ENCODE measurements around the gene MDC1.
"Not testable (repeated sequence)": the region's sequence is repeated elsewhere in the genome, so short reads cannot be mapped to it uniquely, and the experiment has no call there.

MDC1 gene

DNA sequence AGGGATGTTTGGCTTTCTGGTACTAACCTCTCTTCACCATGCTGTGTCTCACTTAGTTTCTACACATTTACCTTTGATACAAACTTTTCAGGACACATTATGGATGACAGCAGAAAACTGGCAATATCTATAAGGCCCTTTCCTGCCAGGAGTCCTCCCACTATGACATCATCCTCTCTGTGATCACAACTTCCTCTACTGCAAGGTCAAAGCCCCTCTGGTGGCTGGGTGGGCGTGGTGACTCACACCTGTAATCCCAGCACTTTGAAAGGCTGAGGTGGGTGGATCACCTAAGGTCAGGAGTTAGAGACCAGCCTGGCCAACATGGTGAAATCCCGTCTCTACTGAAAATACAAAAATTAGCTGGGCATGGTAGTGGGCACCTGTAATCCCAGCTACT is 50.8 kb downstream of the MDC1 start:
- H3K4me3 ChIP-seq (ENCODE audit: low read depth, low read length); H3K9me3 ChIP-seq (ENCODE audit: control insufficient read depth, insufficient read depth, low read depth, low read length); H3K27ac ChIP-seq (ENCODE audit: extremely low read depth, low read depth, low read length); H3K4me1 ChIP-seq (ENCODE audit: control insufficient read depth, insufficient read depth, low read length): not testable (repeated sequence)
- peak; percentile 54; the same call in 1 of the 2 replicates for TF ChIP-seq ZNF366 (tag by site-specific recombination; conservative IDR thresholded peaks at IDR 0.05)
- peak; percentile 70 for TF ChIP-seq SCRT2 (tag by site-specific recombination; IDR thresholded peaks at IDR 0.05)
- peak; percentile 91 for TF ChIP-seq ATF2 (tag by site-specific recombination; IDR thresholded peaks at IDR 0.05; ENCODE audit: low read depth)
- peak; percentile 51; the same call in 1 of the 2 replicates for TF ChIP-seq ZBTB17 (tag by site-specific recombination; IDR thresholded peaks at IDR 0.05)
- TF ChIP-seq EGR2 (tag by site-specific recombination; IDR thresholded peaks at IDR 0.05; ENCODE audit: low read depth): peak; percentile 87
- peak; percentile 76 for TF ChIP-seq ZBTB21 (tag by site-specific recombination; IDR thresholded peaks at IDR 0.05)
- peak; percentile 86 for TF ChIP-seq ZNF629 (tag by site-specific recombination; IDR thresholded peaks at IDR 0.05)
- peak; percentile 97 for TF ChIP-seq ZNF335 (tag by site-specific recombination; conservative IDR thresholded peaks at IDR 0.05)
- TF ChIP-seq SP3 (tag by site-specific recombination; IDR thresholded peaks at IDR 0.05): 0 out of 2 replicates have a peak, but pooled peaks have one; percentile 33
- TF ChIP-seq ZNF394 (tag by site-specific recombination; IDR thresholded peaks at IDR 0.05; ENCODE audit: borderline replicate concordance): peak; percentile 36; the same call in 1 of the 2 replicates
- TF ChIP-seq, protein P1, sequence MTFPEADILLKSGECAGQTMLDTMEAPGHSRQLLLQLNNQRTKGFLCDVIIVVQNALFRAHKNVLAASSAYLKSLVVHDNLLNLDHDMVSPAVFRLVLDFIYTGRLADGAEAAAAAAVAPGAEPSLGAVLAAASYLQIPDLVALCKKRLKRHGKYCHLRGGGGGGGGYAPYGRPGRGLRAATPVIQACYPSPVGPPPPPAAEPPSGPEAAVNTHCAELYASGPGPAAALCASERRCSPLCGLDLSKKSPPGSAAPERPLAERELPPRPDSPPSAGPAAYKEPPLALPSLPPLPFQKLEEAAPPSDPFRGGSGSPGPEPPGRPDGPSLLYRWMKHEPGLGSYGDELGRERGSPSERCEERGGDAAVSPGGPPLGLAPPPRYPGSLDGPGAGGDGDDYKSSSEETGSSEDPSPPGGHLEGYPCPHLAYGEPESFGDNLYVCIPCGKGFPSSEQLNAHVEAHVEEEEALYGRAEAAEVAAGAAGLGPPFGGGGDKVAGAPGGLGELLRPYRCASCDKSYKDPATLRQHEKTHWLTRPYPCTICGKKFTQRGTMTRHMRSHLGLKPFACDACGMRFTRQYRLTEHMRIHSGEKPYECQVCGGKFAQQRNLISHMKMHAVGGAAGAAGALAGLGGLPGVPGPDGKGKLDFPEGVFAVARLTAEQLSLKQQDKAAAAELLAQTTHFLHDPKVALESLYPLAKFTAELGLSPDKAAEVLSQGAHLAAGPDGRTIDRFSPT (tag by site-specific recombination; IDR thresholded peaks at IDR 0.05): peak; percentile 40; the same call in 1 of the 2 replicates
- 0 out of 2 replicates have a peak, but pooled peaks have one; percentile 28 for TF ChIP-seq PATZ1 (tag by site-specific recombination; IDR thresholded peaks at IDR 0.05)
- 0 out of 2 replicates have a peak, but pooled peaks have one; percentile 22 for TF ChIP-seq GLIS2 (tag by site-specific recombination; IDR thresholded peaks at IDR 0.05)
- peak; percentile 70; the same call in 1 of the 2 replicates for TF ChIP-seq SP7 (tag by site-specific recombination; IDR thresholded peaks at IDR 0.05)
- TF ChIP-seq KLF1 (tag by site-specific recombination; IDR thresholded peaks at IDR 0.05): peak; percentile 40
- 0 out of 2 replicates have a peak, but pooled peaks have one; percentile 16 for TF ChIP-seq KLF17 (tag by site-specific recombination; IDR thresholded peaks at IDR 0.05)
- peak; percentile 95 for TF ChIP-seq ZFHX2 (tag by site-specific recombination; conservative IDR thresholded peaks at IDR 0.05)
- peak; percentile 58; the same call in 1 of the 2 replicates for TF ChIP-seq KLF9 (tag by site-specific recombination; IDR thresholded peaks at IDR 0.05; ENCODE audit: low read depth)
- CTCF ChIA-PET: interaction anchor here (0.6 to 1.4 kb wide), 2 partner anchors 13 to 194 kb away, joined by 3 to 4 read pairs; no protein-coding TSS in a partner anchor
- POLR2A ChIA-PET: interaction anchor here (0.7 to 1.4 kb wide), 2 partner anchors 52 to 55 kb away, joined by 3 to 4 read pairs; no protein-coding TSS in a partner anchor
- peaks cover 60 to 81% of the 10 kb centered on the region in 2 experiments for H3K36me3 ChIP-seq (ENCODE audit: control insufficient read depth in 2 of 2, insufficient read depth in 1 of 2, low read length in 2 of 2)
